ENCODE data around the gene RHOA.

GRCh38 chr3:49386056-49386756, 25.6 kb downstream of the RHOA start:
- TF ChIP-seq POLR2AphosphoS5 (IDR thresholded peaks at IDR 0.05; ENCODE audit: low read depth, low read length) (no peak), POLR2A (IDR thresholded peaks at IDR 0.05; ENCODE audit: low read depth, low read length) (no peak), TAF1 (IDR thresholded peaks at IDR 0.05; ENCODE audit: low read depth, low read length) (no peak), POU2F2 (IDR thresholded peaks at IDR 0.05; ENCODE audit: low read depth, low read length) (no peak)

Measured in GM12891 (cell line).